ENCODE data around the gene CA10.

The CA10 gene

DNA sequence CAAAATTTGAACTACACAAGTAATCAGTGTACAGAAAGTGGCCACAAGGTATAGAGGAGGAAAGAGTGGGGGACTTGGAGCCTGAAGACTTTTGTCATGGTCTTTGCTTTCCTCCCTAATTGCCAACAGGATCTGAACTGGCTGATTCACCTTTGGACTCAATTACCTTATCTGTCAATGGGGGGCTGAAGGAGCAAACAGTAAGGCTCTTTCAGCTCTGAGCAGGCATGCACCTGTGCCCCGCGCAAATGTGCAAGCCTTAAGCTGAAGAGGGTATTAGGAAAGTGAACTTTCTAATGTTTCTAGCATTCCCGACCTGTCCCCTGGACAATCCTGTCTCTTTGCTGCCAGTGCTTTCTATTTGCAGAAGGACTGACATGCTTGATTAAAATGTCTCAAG is 302.7 kb downstream of the CA10 start:
- no peak for DNase-seq

DNA sequence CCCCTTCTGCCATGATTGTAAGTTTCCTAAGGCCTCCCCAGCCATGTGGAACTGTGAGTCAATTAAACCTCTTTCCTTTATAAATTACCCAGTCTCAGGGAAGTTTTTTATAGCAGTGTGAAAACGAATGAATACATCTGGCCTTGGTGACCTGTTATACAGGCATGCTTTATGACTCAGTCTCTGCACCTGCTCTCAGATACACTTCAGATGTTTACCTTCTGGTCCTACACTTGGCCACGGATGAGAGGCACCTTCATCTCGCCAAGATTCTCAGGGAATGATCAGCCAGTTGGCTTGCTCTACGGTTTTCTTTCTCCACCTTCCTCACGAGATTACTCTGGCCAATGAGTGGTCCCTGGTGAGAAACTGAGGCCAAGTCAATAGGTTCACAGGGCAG is 304.7 kb downstream of the CA10 start:
- DNase-seq, result no peak

DNA sequence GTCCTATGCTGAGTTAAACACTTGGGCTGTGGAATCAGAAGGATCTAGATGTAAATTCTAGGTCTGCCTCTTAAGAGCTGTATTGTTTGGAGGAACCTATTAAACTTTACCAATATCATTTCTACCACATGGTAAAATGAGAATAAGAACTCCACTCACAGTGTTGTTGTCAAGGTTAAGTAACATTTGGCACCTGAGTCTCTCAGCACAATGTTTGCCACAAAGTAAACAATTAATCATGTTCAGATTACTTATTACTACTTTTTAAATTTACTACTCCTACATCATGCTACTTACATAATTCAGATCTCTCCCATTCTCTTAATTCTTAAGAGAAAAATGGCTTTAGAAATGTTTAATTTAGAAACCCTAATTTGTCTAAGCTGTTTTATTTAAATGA is 305.9 kb downstream of the CA10 start:
- no peak for DNase-seq

DNA sequence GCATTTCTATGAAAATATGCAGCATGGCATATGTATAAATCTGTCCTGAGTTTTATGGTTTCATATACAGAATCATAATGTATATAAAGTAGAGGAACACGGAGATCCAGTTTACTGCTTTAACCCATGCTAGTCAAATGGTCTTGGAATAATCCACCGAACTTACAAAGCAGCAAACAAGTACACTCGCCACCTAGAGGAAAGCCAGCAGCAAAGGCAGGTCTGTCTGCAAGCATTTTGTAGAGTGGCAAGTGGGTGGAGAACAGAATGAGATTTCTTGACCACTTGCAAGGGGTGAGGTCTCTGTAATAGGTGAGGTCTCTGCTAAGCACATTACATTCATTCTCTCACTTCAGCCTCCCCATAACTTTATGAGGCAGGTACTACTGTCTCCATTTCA is 308.3 kb downstream of the CA10 start:
- DNase-seq, result no peak

DNA sequence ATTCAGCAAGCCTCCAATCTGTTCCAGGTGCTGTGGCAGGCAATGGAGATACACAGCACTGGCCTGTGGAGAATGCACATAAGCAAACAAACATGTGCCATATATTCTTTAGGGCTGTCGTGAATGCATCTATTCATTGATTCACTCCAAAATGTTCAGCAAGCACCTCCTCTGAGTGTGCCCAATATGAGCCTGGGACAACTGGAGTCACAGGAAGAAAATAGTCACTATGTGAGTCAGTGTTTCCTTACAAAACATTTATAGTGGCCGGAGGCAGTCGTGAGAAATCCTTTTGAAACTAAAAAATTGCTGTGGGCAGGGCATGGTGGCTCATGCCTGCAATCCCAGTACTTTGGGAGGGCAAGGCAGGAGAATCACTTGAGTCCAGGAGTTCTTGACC is 310.1 kb downstream of the CA10 start:
- DNase-seq, result no peak

DNA sequence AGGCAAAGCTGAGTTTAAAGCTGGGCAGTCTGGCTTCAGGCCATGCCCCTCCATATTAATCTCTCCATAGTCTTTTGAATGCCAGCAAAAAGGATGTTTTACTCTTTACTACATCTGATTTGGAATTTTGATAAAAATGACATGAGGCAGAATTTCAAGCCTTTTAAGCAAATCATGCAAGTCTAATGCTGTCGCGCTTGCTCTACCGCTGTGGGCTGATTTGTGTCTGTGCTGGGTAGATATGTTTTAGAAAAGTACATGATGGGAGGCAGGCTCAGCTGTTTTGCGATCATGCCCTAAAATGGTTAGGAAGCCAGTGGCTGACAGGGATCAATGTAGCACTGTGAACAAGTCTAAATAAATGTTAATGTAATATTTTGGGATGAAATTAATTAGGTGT is 311.9 kb downstream of the CA10 start:
- DNase-seq, result no peak

DNA sequence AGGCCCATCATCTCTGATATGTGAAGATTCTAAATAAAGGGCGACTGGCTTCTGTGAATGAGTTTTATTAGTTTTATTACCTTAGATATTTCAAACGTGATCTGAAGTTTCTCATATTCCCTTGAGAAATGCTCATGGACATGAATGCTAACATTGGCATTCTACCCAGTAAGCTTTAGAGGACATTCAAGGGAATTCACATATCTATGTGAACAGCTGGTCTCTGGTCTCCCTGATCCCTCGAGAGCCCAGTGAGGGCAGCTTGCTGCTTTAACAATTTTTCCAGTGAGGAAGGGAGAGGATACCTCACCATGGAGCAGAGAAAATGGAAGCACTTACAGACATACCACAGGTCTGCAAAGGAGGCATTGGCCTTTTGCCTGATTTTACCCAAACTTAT is 312.7 kb downstream of the CA10 start:
- no peak for DNase-seq

DNA sequence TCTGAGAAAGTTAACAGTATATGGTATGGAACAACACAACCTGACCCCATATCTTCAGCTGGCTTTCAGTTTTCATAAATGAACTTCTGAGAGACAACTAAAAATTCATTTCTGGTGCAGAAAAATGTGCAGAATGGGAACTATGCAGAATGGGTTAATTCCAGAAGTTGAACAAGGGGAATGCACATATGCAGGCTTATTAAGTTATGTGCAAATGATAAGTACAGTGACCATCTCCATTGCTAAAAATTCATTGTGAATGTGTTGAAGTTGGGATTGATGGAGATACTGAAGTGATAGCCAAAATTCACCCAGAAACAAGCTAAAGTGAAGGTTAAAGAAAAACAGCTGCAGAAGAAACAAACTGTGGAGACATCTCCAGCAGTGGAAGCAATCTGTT is 315.8 kb downstream of the CA10 start:
- DNase-seq, result no peak

DNA sequence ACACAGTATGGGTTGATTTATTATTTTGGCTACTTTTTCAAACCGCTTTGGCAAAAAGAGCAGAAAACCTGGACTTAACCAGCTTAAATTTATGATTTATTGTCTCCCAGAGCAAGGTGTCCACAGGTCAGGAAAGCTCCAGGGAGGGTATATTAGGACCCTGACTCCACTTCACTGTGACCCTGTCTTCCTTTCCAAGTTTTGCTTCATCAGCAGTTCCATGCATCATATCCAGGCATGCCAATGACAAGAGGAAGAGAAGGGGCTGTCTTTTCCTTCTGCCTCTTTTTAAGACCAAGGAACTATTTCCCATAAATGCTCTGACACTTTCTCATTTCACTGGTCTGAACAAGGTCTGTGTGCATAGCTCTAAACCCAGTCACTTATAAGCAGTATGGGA is 316.8 kb downstream of the CA10 start:
- no peak for DNase-seq

DNA sequence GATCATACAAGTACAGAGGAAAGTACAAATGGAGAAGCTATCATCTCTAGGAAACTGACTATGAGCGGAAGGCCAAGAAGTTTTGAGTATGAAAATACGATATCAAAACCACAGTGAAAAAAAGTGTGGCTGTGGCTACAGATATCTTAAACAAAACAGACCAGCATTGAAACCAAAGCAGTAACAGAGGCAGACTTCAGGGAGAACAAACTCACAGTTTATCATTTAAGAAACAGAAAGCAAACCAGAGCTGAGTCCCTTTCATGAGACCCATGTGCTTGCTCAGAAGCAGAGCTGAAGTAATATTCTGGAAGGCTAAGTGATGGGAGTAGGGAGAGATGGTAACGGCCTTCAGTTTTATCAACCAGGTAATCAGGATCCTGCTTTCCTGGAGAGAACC is 317.8 kb downstream of the CA10 start:
- no peak for DNase-seq

DNA sequence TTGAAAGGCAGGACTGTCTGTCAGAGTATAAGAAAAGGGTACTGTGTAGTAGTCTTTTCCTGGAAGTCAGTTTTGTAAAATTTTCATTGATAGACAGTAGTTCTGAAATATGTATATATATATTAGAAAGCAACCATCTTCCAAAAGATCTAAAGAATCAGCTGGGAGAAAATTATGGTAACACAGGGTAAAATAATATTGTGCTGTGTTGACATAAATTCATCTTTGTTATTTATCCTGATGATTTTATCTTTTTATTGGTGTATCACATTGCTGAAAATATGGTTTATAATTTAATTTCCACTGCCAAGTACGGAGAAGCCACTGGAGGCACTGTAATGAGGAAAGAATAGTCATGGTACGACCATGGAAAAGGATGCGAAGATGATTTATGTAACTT is 324.9 kb downstream of the CA10 start:
- no peak for DNase-seq

DNA sequence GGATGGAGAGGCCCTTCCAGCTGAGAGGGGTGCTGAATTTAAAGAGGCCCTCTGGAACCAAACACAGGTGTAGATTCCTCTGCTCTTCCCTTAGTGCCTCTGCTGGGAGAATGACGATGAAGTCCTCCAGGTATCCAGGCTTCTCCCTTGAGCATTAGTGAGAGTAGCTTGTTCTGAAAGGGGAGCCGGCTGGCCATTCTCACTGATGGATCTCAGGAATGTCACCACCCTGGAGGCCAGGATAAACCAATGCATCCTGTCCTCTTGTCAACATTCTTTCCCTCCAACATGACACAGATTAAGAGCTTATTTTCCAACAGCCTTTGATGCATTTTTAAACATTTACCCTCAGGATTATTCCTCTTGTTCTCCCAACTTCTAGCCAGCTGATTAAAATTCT is 325.5 kb downstream of the CA10 start:
- no peak for DNase-seq

DNA sequence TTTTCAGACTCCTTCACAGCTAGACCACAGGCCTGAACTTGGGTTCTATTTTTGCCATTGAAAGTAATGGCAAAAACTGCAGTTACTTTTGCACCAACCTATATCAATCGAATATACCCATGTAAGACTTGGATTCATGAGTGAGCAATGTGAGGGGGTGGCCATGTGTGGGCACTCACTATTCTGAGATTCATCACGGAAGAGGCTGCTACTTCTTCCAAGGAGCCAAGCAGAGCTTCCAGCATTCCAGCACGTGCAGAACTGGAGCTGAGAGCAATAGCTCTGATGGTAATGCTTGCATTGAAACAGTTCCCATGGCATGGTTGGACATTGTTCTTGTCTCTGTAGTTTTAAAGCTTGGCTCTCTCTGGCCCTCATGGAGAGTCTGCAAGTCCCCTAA is 327.6 kb downstream of the CA10 start:
- DNase-seq, result no peak

DNA sequence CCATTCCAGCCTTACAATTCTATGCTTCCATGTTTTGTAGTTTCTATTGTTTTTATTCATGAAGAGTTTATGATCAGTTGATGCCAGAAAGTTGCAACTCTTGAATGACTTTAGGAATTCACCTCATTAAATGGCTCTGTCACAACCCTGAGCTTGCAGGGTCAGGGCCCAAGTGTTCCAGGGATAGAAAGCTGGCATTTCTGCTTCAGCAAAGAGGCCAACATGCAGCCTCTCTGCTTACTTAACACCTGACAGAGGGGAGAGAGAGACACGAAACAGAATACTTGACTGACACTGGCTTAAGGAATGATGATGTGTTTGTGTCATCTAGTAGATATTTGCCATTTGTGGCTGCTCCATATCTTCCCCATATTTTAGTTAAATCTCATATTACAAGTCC is 328.1 kb downstream of the CA10 start:
- no peak for DNase-seq

DNA sequence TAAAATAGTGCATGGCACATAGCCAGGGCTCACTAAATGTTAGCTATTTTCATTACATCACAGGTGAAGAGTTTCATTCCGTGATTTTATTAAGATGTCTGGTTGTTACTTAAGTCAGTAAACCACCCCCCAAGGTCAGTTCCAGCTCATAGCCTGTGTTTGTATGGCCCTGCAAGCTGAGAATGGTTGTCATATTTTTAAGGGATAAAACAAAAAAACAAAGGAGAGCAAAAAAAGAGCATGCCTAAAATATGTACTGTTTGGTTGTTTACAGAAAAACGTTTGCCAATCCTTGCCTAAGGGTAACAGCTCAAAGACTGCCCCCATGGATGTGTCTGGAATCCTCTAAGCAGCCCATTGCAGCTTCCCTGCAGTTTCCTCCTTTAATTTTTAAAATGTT is 329.6 kb downstream of the CA10 start:
- no peak for DNase-seq

DNA sequence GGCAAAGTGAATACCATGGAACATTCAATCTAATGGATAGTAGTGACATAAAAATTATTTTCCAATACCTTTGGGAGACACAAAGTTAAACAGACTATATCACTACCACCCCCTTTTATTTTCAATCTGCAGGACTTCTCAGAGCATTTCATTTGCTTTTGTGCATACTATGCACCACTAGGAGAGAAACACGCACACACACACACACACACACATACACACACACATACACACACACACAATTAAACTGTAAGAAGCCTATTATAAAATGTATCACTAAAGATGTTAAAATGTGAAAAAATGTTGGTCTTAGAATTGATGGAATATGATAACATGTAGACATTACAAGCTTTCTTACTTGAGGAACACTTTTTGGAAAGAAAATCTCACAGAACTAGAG is 331.4 kb downstream of the CA10 start:
- DNase-seq, result no peak

DNA sequence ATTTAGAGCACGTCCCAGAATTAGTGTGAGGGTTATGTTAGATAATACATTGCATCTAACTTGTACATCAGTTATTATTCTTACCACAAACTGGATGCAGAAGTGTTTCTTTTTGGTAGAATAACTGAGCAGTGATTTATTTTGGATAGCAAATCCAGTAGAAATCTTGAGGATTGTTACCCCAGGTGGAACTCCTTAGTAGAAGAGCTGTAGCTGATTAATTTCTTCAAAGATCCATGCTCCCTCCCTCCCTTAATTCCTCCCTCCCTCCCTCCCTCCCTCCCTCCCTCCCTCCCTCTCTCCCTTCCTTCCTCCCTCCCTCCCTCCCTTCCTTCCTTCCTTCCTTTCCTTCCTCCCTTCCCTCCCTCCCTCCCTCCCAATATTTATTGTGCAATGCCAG is 337.7 kb downstream of the CA10 start:
- DNase-seq, result no peak

DNA sequence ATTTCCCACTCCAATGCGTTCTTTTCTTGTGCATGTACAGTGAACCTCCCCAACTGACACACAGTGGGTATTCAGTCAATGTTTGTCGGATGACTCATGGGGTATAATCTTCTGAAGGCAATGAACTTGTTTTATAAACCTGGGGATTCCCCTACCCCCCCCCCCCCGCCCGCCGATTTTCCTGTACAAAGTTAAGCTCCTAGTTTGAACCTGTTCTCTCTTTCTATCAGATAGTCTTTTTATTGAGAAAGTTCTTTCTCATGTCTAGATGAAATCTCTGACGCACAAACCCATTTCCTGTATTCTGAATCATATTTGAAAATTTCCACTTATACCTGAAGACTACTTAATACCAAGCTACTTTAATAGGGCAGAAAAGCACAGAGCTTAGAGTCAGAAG is 338.3 kb downstream of the CA10 start:
- no peak for DNase-seq

DNA sequence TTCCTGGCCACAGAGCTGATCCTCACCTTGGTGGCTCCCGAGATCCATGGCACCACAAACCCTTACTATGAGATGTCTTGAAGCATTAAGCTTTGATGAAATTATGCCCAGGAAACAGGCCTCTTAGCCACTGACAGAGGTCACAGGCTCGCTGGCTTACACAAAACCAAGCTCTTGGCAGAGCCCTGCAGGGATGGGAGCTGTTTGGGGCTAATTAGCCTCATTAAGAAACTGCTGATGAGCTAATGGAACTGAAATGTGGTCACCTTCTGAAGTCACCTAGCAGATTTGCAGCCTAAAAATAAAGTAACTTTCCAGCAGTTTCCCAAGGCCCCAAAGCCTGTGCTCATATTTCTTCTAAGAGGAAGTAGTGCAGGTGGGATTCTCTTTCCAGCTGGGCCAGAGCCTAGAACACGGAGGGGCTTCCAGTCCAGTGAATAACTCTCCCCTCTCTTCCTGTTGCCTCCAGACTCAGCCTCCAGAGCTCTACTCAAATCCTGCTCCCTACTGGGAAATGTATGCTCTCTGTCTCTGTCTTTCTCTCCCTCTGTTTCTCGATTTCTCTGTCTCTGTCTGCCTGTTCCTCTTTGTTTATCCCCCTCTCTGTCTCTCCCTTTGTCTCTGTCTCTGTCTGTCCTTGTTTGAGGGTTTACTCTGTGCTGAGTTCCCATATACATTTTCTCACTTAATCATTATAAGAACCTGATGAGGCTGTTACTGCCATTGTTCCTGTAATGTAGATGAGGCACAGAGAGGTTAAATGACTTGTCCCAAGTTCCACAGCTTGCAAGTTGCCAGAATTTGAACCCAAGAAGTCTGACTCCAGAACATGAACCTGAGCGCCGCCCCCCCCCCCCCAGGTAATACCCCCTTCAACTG is 338.9 kb downstream of the CA10 start:
- DNase-seq, result no peak

DNA sequence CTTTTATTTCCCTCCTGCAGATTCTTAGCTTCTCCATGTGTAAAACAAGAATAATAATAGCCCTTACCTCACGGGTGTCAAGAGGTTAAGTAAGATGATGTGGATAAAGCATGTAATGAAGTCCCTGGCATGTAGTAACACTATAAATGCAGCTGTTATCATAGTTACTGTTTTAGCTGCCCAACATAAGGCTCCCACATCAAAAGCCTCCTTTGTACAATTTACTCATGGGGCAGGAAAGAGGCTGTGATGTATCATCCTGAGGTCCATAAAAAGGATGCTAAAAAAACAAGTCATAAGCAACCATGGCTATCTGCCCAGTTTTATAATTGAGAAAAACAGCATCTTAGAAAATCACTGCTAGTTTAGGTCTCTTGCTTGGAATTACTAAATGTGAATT is 339.7 kb downstream of the CA10 start:
- DNase-seq, result no peak

DNA sequence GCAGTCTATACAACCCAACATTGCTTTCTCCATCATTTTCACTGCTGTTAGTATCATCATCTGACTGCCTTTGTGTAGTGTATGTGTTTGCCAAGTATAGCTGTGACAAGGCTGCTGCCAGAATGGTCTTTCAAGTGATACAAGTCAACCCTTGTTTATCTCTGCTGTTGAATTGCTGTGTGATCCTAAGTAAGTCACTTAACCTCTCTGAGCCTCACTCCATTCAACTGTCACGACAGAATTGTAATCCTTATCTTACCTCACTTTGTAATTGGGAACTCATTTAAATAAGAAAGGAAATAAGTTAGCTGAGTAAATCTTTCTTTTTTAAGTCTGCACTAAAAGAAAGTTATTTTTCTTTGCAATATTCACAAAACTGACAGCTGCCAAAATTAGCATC is 340.6 kb downstream of the CA10 start:
- no peak for DNase-seq

DNA sequence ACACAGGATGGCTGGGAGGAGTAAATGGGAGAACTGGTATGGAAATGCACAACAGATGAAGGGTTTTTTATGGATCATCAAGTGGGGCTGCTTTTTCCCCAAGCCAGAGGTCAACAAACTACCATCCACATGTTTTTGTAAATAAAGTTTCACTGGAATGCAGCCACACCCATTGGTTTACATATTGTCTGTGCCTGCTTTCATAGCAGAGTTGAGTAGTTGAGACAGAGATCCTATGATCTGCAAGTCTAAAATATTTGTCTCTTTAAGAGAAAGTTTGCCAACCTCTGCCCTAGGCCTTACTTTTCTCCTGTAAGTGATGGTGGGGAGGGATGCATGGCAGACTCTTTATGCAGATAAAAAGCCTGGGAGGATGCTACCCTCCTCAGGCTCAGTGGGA is 341.4 kb downstream of the CA10 start:
- no peak for DNase-seq

DNA sequence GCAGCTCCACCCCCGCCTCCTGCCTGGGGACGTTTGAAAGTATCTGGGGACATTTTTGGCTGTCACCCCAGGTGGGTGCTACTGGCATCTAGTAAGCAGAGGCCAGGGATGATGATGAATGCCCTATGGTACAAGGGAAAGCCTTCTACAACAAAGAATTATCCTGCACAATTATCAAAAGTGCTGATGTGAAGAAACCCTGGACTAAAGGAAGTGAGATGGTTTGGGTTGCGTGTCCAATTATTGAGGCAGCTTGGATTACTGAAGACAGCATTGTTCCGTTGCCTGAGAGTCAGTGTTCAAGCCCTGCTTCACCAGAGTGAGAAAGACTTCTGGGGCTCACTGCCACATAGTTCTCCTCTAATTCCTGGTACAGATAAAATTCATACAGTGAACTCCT is 343.4 kb downstream of the CA10 start:
- no peak for DNase-seq

DNA sequence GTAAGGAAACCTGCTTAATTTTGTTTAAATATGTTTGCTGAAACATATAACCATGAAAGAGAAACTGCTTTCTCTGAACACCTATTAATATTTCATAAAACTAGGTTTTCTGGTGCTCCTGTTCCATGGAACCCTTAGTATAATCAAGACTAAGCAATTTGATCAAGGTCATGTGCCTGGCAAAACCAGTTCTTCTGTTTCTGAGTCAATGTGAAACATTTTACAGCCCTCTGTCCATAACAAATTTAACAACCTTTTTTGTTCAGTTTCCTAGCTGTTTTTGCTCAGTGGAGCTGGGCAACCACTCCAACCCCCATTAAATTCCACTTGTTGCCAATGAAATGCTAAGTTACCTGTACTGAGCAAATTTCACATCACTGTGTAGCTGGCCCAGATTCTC is 344.0 kb downstream of the CA10 start:
- DNase-seq, result no peak

DNA sequence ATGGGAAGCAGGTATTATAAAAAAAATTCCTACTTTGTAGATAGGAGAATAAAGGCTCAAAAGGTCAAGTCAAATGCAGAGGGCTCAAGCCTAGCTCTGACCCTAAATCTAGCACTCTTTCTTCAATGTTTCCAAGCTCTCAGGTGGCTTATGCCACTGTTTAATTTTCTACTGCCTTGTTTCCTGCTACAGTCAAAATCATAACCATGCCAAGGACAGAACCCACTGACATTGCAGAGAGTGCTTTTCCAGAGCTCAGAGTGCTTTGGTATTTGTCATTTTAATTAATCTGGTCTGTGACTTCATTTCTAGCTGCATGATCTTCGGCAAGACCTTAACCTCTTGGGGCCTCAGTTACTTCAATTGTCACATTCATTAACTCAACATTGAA is 344.7 kb downstream of the CA10 start:
- DNase-seq, result no peak

Measured in fibroblast of skin of right quadriceps (primary cell).